Parathyroid adenoma (tissue), 2 donors: Measurements from ENCODE around the gene AGBL4.

Source experiments
- H2AFZ ChIP-seq: fragments of 300-600 bp; sonication (generic); one replicate; pipeline ENCODE4 v1.7.0; 2017; ENCODE audit warnings: antibody characterized with exemption, mild to moderate bottlenecking
- H3K27ac ChIP-seq: fragments of 300-600 bp; sonication (generic); one replicate; pipeline ENCODE4 v1.7.0; 2017
- H3K27me3 ChIP-seq: fragments of 300-600 bp; sonication (generic); one replicate; pipeline ENCODE4 v1.7.0; 2017; ENCODE audit warnings: low read length; ENCODE audit not compliant: control insufficient read depth, insufficient read depth
- H3K36me3 ChIP-seq: fragments of 300-600 bp; sonication (generic); one replicate; pipeline ENCODE4 v1.7.0; 2017; ENCODE audit warnings: low read length; ENCODE audit not compliant: control insufficient read depth, insufficient read depth
- H3K4me1 ChIP-seq: fragments of 300-600 bp; sonication (generic); one replicate; pipeline ENCODE4 v1.7.0; 2017; ENCODE audit warnings: control low read depth
- H3K4me2 ChIP-seq: fragments of 300-600 bp; sonication (generic); one replicate; pipeline ENCODE4 v1.7.0; 2017; ENCODE audit warnings: low read length
- H3K4me3 ChIP-seq: fragments of 300-600 bp; sonication (generic); one replicate; pipeline ENCODE4 v1.7.0; 2017; ENCODE audit warnings: low read depth, low read length
- H3K79me2 ChIP-seq: fragments of 300-600 bp; sonication (generic); one replicate; pipeline ENCODE4 v1.7.0; 2017; ENCODE audit warnings: control low read depth
- H3K9ac ChIP-seq: fragments of 300-600 bp; sonication (generic); one replicate; pipeline ENCODE4 v1.7.0; 2017; ENCODE audit warnings: mild to moderate bottlenecking
- H3K9me3 ChIP-seq: fragments of 300-600 bp; sonication (generic); one replicate; pipeline ENCODE4 v1.7.0; 2017; ENCODE audit warnings: low read length; ENCODE audit not compliant: control insufficient read depth
- CTCF ChIP-seq: fragments of 300-600 bp; sonication (generic); IDR thresholded peaks from one replicate; pipeline ENCODE4 v1.7.0; 2017; ENCODE audit warnings: antibody characterized with exemption, mild to moderate bottlenecking
- donor health status: primary hyperparathyroidism.

The AGBL4 gene

GRCh38 chr1:49060766-49061165, 963.0 kb downstream of the AGBL4 start:
- Histone ChIP-seq H3K79me2 (no peaks in the 10 kb centered on the region), H3K36me3 (no peaks in the 10 kb centered on the region), H3K27me3 (no peaks in the 10 kb centered on the region), H3K9ac (no peak overlapping the region), H3K4me1 (no peaks in the 10 kb centered on the region), H3K27ac (no peak overlapping the region), H2AFZ (no peak overlapping the region), H3K4me3 (no peak overlapping the region), H3K4me2 (no peak overlapping the region), H3K9me3 (no peaks in the 10 kb centered on the region)
- TF ChIP-seq CTCF, result no peak

- Histone ChIP-seq H3K4me3 (no peak overlapping the region), H3K9me3 (no peaks in the 10 kb centered on the region)
Observed at GRCh38 chr1:49059087-49059486, 964.7 kb downstream of the AGBL4 start.

GRCh38 chr1:49052102-49052501, 971.7 kb downstream of the AGBL4 start:
- no peak for TF ChIP-seq CTCF
- Histone ChIP-seq H3K79me2 (no peaks in the 10 kb centered on the region), H2AFZ (no peak overlapping the region), H3K27me3 (no peaks in the 10 kb centered on the region), H3K27ac (no peak overlapping the region), H3K9me3 (no peaks in the 10 kb centered on the region), H3K9ac (no peak overlapping the region), H3K4me2 (no peak overlapping the region), H3K4me1 (no peaks in the 10 kb centered on the region), H3K36me3 (no peaks in the 10 kb centered on the region), H3K4me3 (no peak overlapping the region)

More at GRCh38 chr1:49059087-49059486, 964.7 kb downstream of the AGBL4 start:
- H3K36me3 ChIP-seq, result no peaks in the 10 kb centered on the region
- H3K27ac ChIP-seq, result no peak overlapping the region
- H3K9ac ChIP-seq, result no peak overlapping the region
- H3K27me3 ChIP-seq, result no peaks in the 10 kb centered on the region
- no peak overlapping the region for H3K4me2 ChIP-seq
- no peak for TF ChIP-seq CTCF
- H3K79me2 ChIP-seq, result no peaks in the 10 kb centered on the region
- H3K4me1 ChIP-seq, result no peaks in the 10 kb centered on the region
- H2AFZ ChIP-seq, result no peak overlapping the region

- H2AFZ ChIP-seq, result no peak overlapping the region
- no peaks in the 10 kb centered on the region for H3K4me1 ChIP-seq
- H3K27ac ChIP-seq, result no peak overlapping the region
- no peak overlapping the region for H3K4me2 ChIP-seq
- no peaks in the 10 kb centered on the region for H3K27me3 ChIP-seq
- TF ChIP-seq CTCF, result no peak
- H3K9me3 ChIP-seq, result no peaks in the 10 kb centered on the region
- no peaks in the 10 kb centered on the region for H3K36me3 ChIP-seq
- no peaks in the 10 kb centered on the region for H3K79me2 ChIP-seq
- no peak overlapping the region for H3K9ac ChIP-seq
- H3K4me3 ChIP-seq, result no peak overlapping the region
Observed at GRCh38 chr1:49051647-49052046, 972.1 kb downstream of the AGBL4 start.

- Histone ChIP-seq H2AFZ (no peak overlapping the region), H3K9me3 (no peaks in the 10 kb centered on the region), H3K4me3 (no peak overlapping the region), H3K4me1 (no peaks in the 10 kb centered on the region), H3K4me2 (no peak overlapping the region), H3K27me3 (no peaks in the 10 kb centered on the region), H3K27ac (no peak overlapping the region), H3K79me2 (no peaks in the 10 kb centered on the region), H3K9ac (no peak overlapping the region), H3K36me3 (no peaks in the 10 kb centered on the region)
- no peak for TF ChIP-seq CTCF
Observed at GRCh38 chr1:49050041-49050440, 973.7 kb downstream of the AGBL4 start.
